ENCODE results near the gene GNA15. TPM values are rescaled to one million over a fixed set of nuclear protein-coding genes. Genes with fewer than 3 reads are reported as not detected.

Gene GNA15
- not detected in 2 replicates for total RNA-seq

GRCh38 chr19:3135961-3136683, at the start of gene GNA15:
GNA15 (plus strand) TSS chr19:3136033; CDS start chr19:3136451, 418 bp downstream.

GRCh38 chr19:3178377-3178972, 42.6 kb downstream of the GNA15 start, which contains the start of gene S1PR4:
S1PR4 (plus strand) TSS chr19:3178769; CDS start chr19:3178793, 24 bp downstream.

GRCh38 chr19:3185461-3186159, 49.8 kb downstream of the GNA15 start, which contains the start of gene NCLN:
NCLN (plus strand) TSS chr19:3185930; CDS start chr19:3186031, 101 bp downstream.

Other genes starting within 250 kb of the GNA15 start
- 4.4 and 5.1 TPM in 2 replicates for gene ZNF57, start 235.1 kb upstream of the GNA15 start, total RNA-seq
- 3.3 and 4.1 TPM in 2 replicates for gene ZNF77, start 191.1 kb upstream of the GNA15 start, total RNA-seq
- 0.73 TPM in 1 of 2 replicates, not detected in the other for gene TLE6, start 158.5 kb upstream of the GNA15 start, total RNA-seq
- 0.39 and 1.5 TPM in 2 replicates for gene TLE2, start 106.8 kb upstream of the GNA15 start, total RNA-seq
- gene TLE5, start 73.5 kb upstream of the GNA15 start, total RNA-seq = 151 and 166 TPM in 2 replicates
- 50.0 and 71.9 TPM in 2 replicates for gene GNA11, start 41.7 kb upstream of the GNA15 start, total RNA-seq
- not detected in 2 replicates for gene S1PR4, start 42.7 kb downstream of the GNA15 start, total RNA-seq
- gene NCLN, start 49.9 kb downstream of the GNA15 start, total RNA-seq = 54.7 and 73.5 TPM in 2 replicates
- under 0.01 and 0.39 TPM in 2 replicates for gene CELF5, start 88.6 kb downstream of the GNA15 start, total RNA-seq
- 66.3 and 76.4 TPM in 2 replicates for gene NFIC, start 230.6 kb downstream of the GNA15 start, total RNA-seq